PC-9 (cell line): ENCODE measurements around the gene YY1. TPM values are rescaled to one million over a fixed set of nuclear protein-coding genes. Genes with fewer than 3 reads are reported as not detected.

Experiments used
- BruUV-seq: library from RNA; stranded (reverse); fragments of 400-500 nt; replicated peaks from 2 replicates; lab custom pipeline; 2021; lab: Mats Ljungman, UMichigan
- CTCF ChIA-PET: fragments of 300-600 bp; sonication (Branson Sonifier 250); formaldehyde crosslinking; loops from one replicate; lab custom pipeline; 2022; ENCODE audit warnings: antibody characterized with exemption; lab: Charles Lee
- POLR2A ChIA-PET: fragments of 300-600 bp; sonication (Branson Sonifier 250); formaldehyde crosslinking; loops from one replicate; lab custom pipeline; 2022; ENCODE audit warnings: antibody characterized with exemption; ENCODE audit not compliant: unreplicated experiment; lab: Charles Lee
- DNase-seq, 2 experiments: peaks; one replicate each; pipeline versions ENCODE4 v3.0.0 to v3.0.0-alpha.2; 2015 to 2022; ENCODE audit warnings: mixed read lengths in 1 of 2
- H2AFZ ChIP-seq: fragments of 200-600 bp; sonication (generic); 2 replicates; pipeline ENCODE4 v1.8.1; 2017; ENCODE audit warnings: antibody characterized with exemption
- H3F3A ChIP-seq: fragments of 200-600 bp; sonication (generic); 2 replicates; pipeline ENCODE4 v1.8.1; 2017; ENCODE audit warnings: antibody characterized with exemption, mild to moderate bottlenecking, low read depth; ENCODE audit not compliant: insufficient read depth
- H3K27ac ChIP-seq: fragments of 200-600 bp; sonication (generic); 2 replicates; pipeline ENCODE4 v1.6.1; 2016; ENCODE audit warnings: mixed run types
- H3K27me3 ChIP-seq: fragments of 200-600 bp; sonication (generic); 2 replicates; pipeline ENCODE4 v1.6.1; 2016; ENCODE audit warnings: low read depth, mixed run types; ENCODE audit not compliant: insufficient read depth
- H3K36me3 ChIP-seq: fragments of 200-600 bp; sonication (generic); 2 replicates; pipeline ENCODE4 v1.6.1; 2016; ENCODE audit warnings: low read depth, mixed run types
- H3K4me1 ChIP-seq: fragments of 200-600 bp; sonication (generic); replicated peaks from 2 replicates; pipeline ENCODE4 v1.6.1; 2016; ENCODE audit warnings: mixed run types; ENCODE audit not compliant: insufficient read depth
- H3K4me2 ChIP-seq: fragments of 200-600 bp; sonication (generic); 2 replicates; pipeline ENCODE4 v1.6.1; 2017; ENCODE audit warnings: mixed run types
- H3K4me3 ChIP-seq: fragments of 200-600 bp; sonication (generic); 2 replicates; pipeline ENCODE4 v1.6.1; 2016; ENCODE audit warnings: mixed run types
- H3K79me2 ChIP-seq: fragments of 200-600 bp; sonication (generic); 2 replicates; pipeline ENCODE4 v1.6.1; 2017; ENCODE audit warnings: low read depth, mixed run types
- H3K9me2 ChIP-seq: fragments of 200-600 bp; sonication (generic); 2 replicates; pipeline ENCODE4 v1.8.1; 2017; ENCODE audit warnings: mild to moderate bottlenecking; ENCODE audit not compliant: insufficient read depth
- H3K9me3 ChIP-seq: fragments of 200-600 bp; sonication (generic); 2 replicates; pipeline ENCODE4 v1.8.1; 2016; ENCODE audit warnings: low read depth; ENCODE audit not compliant: insufficient read depth
- H4K20me1 ChIP-seq: fragments of 200-600 bp; sonication (generic); 2 replicates; pipeline ENCODE4 v1.8.1; 2017; ENCODE audit not compliant: insufficient read depth
- EZH2 ChIP-seq: fragments of 200-600 bp; sonication (generic); IDR thresholded peaks from 2 replicates; pipeline ENCODE4 v1.8.0; 2017; ENCODE audit warnings: antibody characterized with exemption, low read depth
- intact Hi-C: fragments of 100-400 bp; cut with micrococcal nuclease; formaldehyde crosslinking; loops from one replicate; pipeline ENCODE4 v1.10.0; 2022; ENCODE audit not compliant: unreplicated experiment
- total RNA-seq: library from RNA; stranded (reverse); gene quantifications from 2 replicates; pipeline ENCODE4 v1.2.3, GENCODE V29; 2021
- TF ChIP-seq, protein P1 (sequence below): fragments of 200-600 bp; sonication (generic); conservative IDR thresholded peaks from 2 replicates; pipeline ENCODE4 v1.6.1; 2017; ENCODE audit warnings: mixed run types, antibody characterized with exemption, mild to moderate bottlenecking, moderate library complexity

Gene YY1
- total RNA-seq, 1 experiment from 2014 or later = 32.3 TPM

DNA sequence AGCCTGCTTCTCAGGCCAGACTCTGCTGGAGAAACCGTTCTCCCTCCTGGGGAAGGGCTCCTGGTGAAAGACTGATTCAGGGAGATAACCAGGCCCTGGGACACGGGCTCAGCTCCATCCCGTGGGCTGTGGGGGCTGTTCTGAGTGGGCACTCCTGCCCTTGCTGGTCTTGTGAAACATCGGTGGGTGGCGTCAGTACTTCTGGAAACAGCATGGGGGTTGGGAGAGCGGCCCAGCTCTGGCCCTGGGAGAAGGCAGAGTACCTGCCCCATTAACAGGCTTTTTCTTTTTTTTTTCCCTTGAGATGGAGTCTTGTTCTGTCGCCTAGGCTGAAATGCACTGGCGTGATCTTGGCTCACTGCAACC is 85.0 kb downstream of the YY1 start:
- intact Hi-C loops = no loop called here
- H3K27ac ChIP-seq = no peak overlapping the region
- no peaks in the 10 kb centered on the region for H4K20me1 ChIP-seq
- H3K4me2 ChIP-seq = no peak overlapping the region
- no peaks in the 10 kb centered on the region for H3K27me3 ChIP-seq
- no peaks in the 10 kb centered on the region for H3F3A ChIP-seq
- no peaks in the 10 kb centered on the region for H3K36me3 ChIP-seq
- TF ChIP-seq, protein P1, sequence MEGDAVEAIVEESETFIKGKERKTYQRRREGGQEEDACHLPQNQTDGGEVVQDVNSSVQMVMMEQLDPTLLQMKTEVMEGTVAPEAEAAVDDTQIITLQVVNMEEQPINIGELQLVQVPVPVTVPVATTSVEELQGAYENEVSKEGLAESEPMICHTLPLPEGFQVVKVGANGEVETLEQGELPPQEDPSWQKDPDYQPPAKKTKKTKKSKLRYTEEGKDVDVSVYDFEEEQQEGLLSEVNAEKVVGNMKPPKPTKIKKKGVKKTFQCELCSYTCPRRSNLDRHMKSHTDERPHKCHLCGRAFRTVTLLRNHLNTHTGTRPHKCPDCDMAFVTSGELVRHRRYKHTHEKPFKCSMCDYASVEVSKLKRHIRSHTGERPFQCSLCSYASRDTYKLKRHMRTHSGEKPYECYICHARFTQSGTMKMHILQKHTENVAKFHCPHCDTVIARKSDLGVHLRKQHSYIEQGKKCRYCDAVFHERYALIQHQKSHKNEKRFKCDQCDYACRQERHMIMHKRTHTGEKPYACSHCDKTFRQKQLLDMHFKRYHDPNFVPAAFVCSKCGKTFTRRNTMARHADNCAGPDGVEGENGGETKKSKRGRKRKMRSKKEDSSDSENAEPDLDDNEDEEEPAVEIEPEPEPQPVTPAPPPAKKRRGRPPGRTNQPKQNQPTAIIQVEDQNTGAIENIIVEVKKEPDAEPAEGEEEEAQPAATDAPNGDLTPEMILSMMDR = no peak
- TF ChIP-seq EZH2 = no peak
- no peak overlapping the region for H2AFZ ChIP-seq
- no peak overlapping the region for H3K4me3 ChIP-seq
- no peaks in the 10 kb centered on the region for H3K79me2 ChIP-seq
- no peaks in the 10 kb centered on the region for H3K4me1 ChIP-seq
- POLR2A ChIA-PET = no interaction called here
- CTCF ChIA-PET = no interaction called here
- no peaks in the 10 kb centered on the region for H3K9me2 ChIP-seq
- no peaks in the 10 kb centered on the region for H3K9me3 ChIP-seq
- DNase-seq = no peak
- BruUV-seq = no TSS peak

DNA sequence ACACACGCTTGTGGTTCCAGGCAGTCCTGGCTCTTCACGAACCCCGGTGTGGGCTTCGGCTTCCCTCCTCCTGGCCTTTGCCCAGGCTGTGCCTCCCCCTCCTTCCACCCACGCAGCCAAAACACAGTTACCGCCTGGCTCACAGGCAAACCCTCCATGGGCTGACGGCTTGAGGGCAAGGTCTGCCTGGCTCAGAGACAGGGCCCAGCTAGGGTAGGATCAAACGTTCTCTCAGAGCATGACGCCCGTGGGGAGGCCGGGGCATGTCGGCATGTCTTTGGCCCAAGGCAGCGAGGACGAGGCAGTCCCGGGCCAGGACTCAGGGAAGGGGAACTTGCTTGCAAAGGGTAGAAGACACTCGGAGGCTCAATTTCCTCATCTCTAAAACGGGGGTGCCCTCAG is 86.3 kb downstream of the YY1 start:
- Histone ChIP-seq H3K4me1 (no peaks in the 10 kb centered on the region), H3K9me3 (no peaks in the 10 kb centered on the region), H3K27ac (no peak overlapping the region), H3K4me3 (no peak overlapping the region), H2AFZ (no peak overlapping the region), H3F3A (no peaks in the 10 kb centered on the region), H3K9me2 (no peaks in the 10 kb centered on the region), H4K20me1 (no peaks in the 10 kb centered on the region), H3K27me3 (no peaks in the 10 kb centered on the region), H3K36me3 (no peaks in the 10 kb centered on the region), H3K4me2 (no peak overlapping the region), H3K79me2 (no peaks in the 10 kb centered on the region)
- no TSS peak for BruUV-seq
- ChIA-PET POLR2A (no interaction called here), CTCF (no interaction called here)
- intact Hi-C loops = no loop called here
- no peak for TF ChIP-seq EZH2
- TF ChIP-seq, protein P1 = no peak
- no peak for DNase-seq

DNA sequence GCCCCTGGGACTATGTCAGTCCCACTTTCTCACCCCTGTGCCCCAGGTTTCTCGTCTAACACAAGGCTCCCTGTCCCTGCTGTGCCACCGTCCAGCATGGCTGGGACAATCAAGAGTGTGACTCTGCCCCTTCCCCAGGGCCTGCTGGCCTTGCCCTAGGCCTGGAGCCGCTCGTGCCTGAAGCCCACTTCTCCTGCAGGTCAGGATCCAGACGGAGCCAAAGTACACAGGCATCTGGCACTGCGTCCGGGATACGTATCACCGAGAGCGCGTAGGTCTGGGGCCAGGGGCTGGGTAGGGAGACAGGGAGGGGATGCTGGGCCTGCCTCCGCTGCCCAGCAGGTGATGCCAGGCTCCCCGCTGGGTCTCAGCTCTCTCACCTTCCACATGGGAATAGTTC is 87.0 kb downstream of the YY1 start:
- H3K4me3 ChIP-seq = no peak overlapping the region
- DNase-seq = no peak
- ChIA-PET CTCF (interaction anchor here (0.6 kb wide), 1 partner anchor 52 kb away, joined by 3 read pairs; no protein-coding TSS in a partner anchor), POLR2A (no interaction called here)
- no peak overlapping the region for H3K4me2 ChIP-seq
- H3K36me3 ChIP-seq = no peaks in the 10 kb centered on the region
- no peak overlapping the region for H2AFZ ChIP-seq
- no peaks in the 10 kb centered on the region for H3K9me3 ChIP-seq
- H3K27me3 ChIP-seq = no peaks in the 10 kb centered on the region
- no peak overlapping the region for H3K27ac ChIP-seq
- H3K79me2 ChIP-seq = no peaks in the 10 kb centered on the region
- H4K20me1 ChIP-seq = no peaks in the 10 kb centered on the region
- BruUV-seq = no TSS peak
- no peaks in the 10 kb centered on the region for H3K9me2 ChIP-seq
- H3K4me1 ChIP-seq = no peaks in the 10 kb centered on the region
- intact Hi-C loops = no loop called here
- TF ChIP-seq, protein P1 = no peak
- TF ChIP-seq EZH2 = no peak
- H3F3A ChIP-seq = no peaks in the 10 kb centered on the region
